Trophoblast cell (in vitro differentiated cells and primary cell): ENCODE data around the gene EME1.
"Not testable (repeated sequence)": the region's sequence is repeated elsewhere in the genome, so short reads cannot be mapped to it uniquely, and the experiment has no call there.

Experiments
- DNase-seq, 2 donors: peaks; one replicate each; pipeline ENCODE4 v3.0.0-alpha.2; 2016
- H2AFZ ChIP-seq: 2 replicates; pipeline ENCODE4 v1.6.1; 2013; ENCODE audit warnings: low read length, moderate library complexity, mild to moderate bottlenecking; ENCODE audit not compliant: insufficient read depth, poor library complexity
- H2AK5ac ChIP-seq: 2 replicates; pipeline ENCODE4 v1.6.1; 2013; ENCODE audit warnings: mild to moderate bottlenecking, low read length
- H2BK120ac ChIP-seq: 2 replicates; pipeline ENCODE4 v1.6.1; 2013; ENCODE audit warnings: low read length, mild to moderate bottlenecking, moderate library complexity; ENCODE audit not compliant: insufficient read depth, poor library complexity
- H2BK12ac ChIP-seq: 2 replicates; pipeline ENCODE4 v1.6.1; 2013; ENCODE audit warnings: mild to moderate bottlenecking, low read length, moderate library complexity
- H2BK5ac ChIP-seq: 2 replicates; pipeline ENCODE4 v1.6.1; 2013; ENCODE audit warnings: low read length, low read depth, moderate library complexity, mild to moderate bottlenecking; ENCODE audit not compliant: poor library complexity
- H3K14ac ChIP-seq: 2 replicates; pipeline ENCODE4 v1.6.1; 2013; ENCODE audit warnings: mild to moderate bottlenecking, low read length
- H3K18ac ChIP-seq: 2 replicates; pipeline ENCODE4 v1.6.1; 2013; ENCODE audit warnings: mild to moderate bottlenecking, low read length
- H3K23ac ChIP-seq: 2 replicates; pipeline ENCODE4 v1.6.1; 2013; ENCODE audit warnings: low read length
- H3K27ac ChIP-seq: 2 replicates; pipeline ENCODE4 v1.5.1; 2013; ENCODE audit warnings: low read depth, mild to moderate bottlenecking, inconsistent platforms, low read length, moderate library complexity
- H3K27me3 ChIP-seq: 2 replicates; pipeline ENCODE4 v1.6.1; 2013; ENCODE audit warnings: inconsistent platforms, mild to moderate bottlenecking, low read length, moderate library complexity; ENCODE audit not compliant: insufficient read depth
- H3K36me3 ChIP-seq, 2 experiments: 1 replicate in 1 of 2; 2 replicates in 1 of 2; pipeline ENCODE4 v1.6.1; 2013; ENCODE audit warnings: low read length in 2 of 2, mild to moderate bottlenecking in 2 of 2, moderate library complexity in 1 of 2; ENCODE audit not compliant: insufficient read depth in 2 of 2, control insufficient read depth in 1 of 2
- H3K4ac ChIP-seq: 2 replicates; pipeline ENCODE4 v1.6.1; 2013; ENCODE audit warnings: low read depth, mild to moderate bottlenecking, low read length, moderate library complexity
- H3K4me1 ChIP-seq, 2 experiments: 1 replicate in 1 of 2; 2 replicates in 1 of 2; pipeline ENCODE4 v1.6.1; 2013; ENCODE audit warnings: low read length in 2 of 2, mild to moderate bottlenecking in 2 of 2, moderate library complexity in 1 of 2; ENCODE audit not compliant: insufficient read depth in 2 of 2, control insufficient read depth in 1 of 2
- H3K4me2 ChIP-seq: 2 replicates; pipeline ENCODE4 v1.6.1; 2013; ENCODE audit warnings: inconsistent platforms, mild to moderate bottlenecking, low read length, moderate library complexity
- H3K4me3 ChIP-seq: 2 replicates; pipeline ENCODE4 v1.5.1; 2013; ENCODE audit warnings: mild to moderate bottlenecking, low read depth, low read length, inconsistent platforms
- H3K79me1 ChIP-seq: one replicate; pipeline ENCODE4 v1.6.1; 2013; ENCODE audit warnings: low read length
- H3K79me2 ChIP-seq: 2 replicates; pipeline ENCODE4 v1.6.1; 2013; ENCODE audit warnings: low read length, mild to moderate bottlenecking; ENCODE audit not compliant: control insufficient read depth, insufficient read depth, poor library complexity
- H3K9ac ChIP-seq: 2 replicates; pipeline ENCODE4 v1.6.1; 2013; ENCODE audit warnings: mild to moderate bottlenecking, low read length
- H3K9me3 ChIP-seq: 2 replicates; pipeline ENCODE4 v1.6.1; 2013; ENCODE audit warnings: low read depth, mild to moderate bottlenecking, control low read depth, inconsistent platforms, low read length; ENCODE audit not compliant: insufficient read depth
- H4K12ac ChIP-seq: 2 replicates; pipeline ENCODE4 v1.6.1; 2013; ENCODE audit warnings: low read depth, mild to moderate bottlenecking, low read length, moderate library complexity
- H4K8ac ChIP-seq: 2 replicates; pipeline ENCODE4 v1.6.1; 2013; ENCODE audit warnings: low read depth, mild to moderate bottlenecking, low read length, moderate library complexity
- H4K91ac ChIP-seq: one replicate; pipeline ENCODE4 v1.6.1; 2013; ENCODE audit warnings: low read depth, mild to moderate bottlenecking, low read length, moderate library complexity
- WGBS: extraction: QIAGEN DNeasy Blood & Tissue Kit; methylation state at CpG from one replicate; pipeline ENCODE4 v1.1.7; 2013; ENCODE audit warnings: missing lambda C conversion rate; ENCODE audit not compliant: insufficient read length, insufficient coverage; ENCODE audit errors: extremely low coverage; 5-methylcytosine and 5-hydroxymethylcytosine counted together

The EME1 gene

GRCh38 chr17:50397919-50398285, 24.9 kb downstream of the EME1 start:
- peaks cover 9% of the 10 kb centered on the region for H3K79me1 ChIP-seq
- H2BK120ac ChIP-seq, result no peak overlapping the region
- H3K4me1 ChIP-seq, result peaks cover 2 to 16% of the 10 kb centered on the region in 2 experiments
- peaks cover 3% of the 10 kb centered on the region for H3K9me3 ChIP-seq
- peak overlapping the region; percentile 82 for H3K4me2 ChIP-seq
- H3K14ac ChIP-seq, result no peak overlapping the region
- no CpG with 5 or more reads among the region's 9 CpGs for WGBS
- DNase-seq, result no peak
- no peak overlapping the region for H3K27ac ChIP-seq
- H3K4ac ChIP-seq, result no peak overlapping the region
- H2AK5ac ChIP-seq, result no peak overlapping the region
- no peak overlapping the region for H3K4me3 ChIP-seq
- H2BK5ac ChIP-seq, result no peak overlapping the region
- H4K91ac ChIP-seq, result no peak overlapping the region
- H3K79me2 ChIP-seq, result peaks cover 15% of the 10 kb centered on the region
- no peaks in the 10 kb centered on the region for H3K27me3 ChIP-seq
- H2AFZ ChIP-seq, result peak overlapping the region; percentile 27
- H4K8ac ChIP-seq, result peak overlapping the region; percentile 11
- H2BK12ac ChIP-seq, result peak overlapping the region; percentile 51
- H3K36me3 ChIP-seq, result peaks cover 13 to 24% of the 10 kb centered on the region in 2 experiments
- peak overlapping the region; percentile 29 for H3K9ac ChIP-seq
- H3K18ac ChIP-seq, result peak overlapping the region; percentile 1
- H3K23ac ChIP-seq, result no peak overlapping the region
- H4K12ac ChIP-seq, result peak overlapping the region; percentile 20

GRCh38 chr17:50398672-50399071, 25.6 kb downstream of the EME1 start:
- H3K79me1 ChIP-seq, H3K23ac ChIP-seq, H4K8ac ChIP-seq, H3K27ac ChIP-seq, H3K9ac ChIP-seq, H2BK5ac ChIP-seq, H3K27me3 ChIP-seq, H3K4me3 ChIP-seq, H4K12ac ChIP-seq, H2AK5ac ChIP-seq, H2BK120ac ChIP-seq, H3K14ac ChIP-seq, H4K91ac ChIP-seq, H3K9me3 ChIP-seq, H3K4ac ChIP-seq, H3K18ac ChIP-seq, H3K4me2 ChIP-seq, DNase-seq, H2BK12ac ChIP-seq, H2AFZ ChIP-seq: not testable (repeated sequence)
- no CpG with 5 or more reads among the region's 3 CpGs for WGBS
- peaks cover 7 to 17% of the 10 kb centered on the region in 2 experiments for H3K36me3 ChIP-seq
- peaks cover 15% of the 10 kb centered on the region for H3K79me2 ChIP-seq
- peaks cover 2 to 16% of the 10 kb centered on the region in 2 experiments for H3K4me1 ChIP-seq

GRCh38 chr17:50399591-50399990, 26.6 kb downstream of the EME1 start:
- H2AK5ac ChIP-seq, H3K14ac ChIP-seq, H3K27me3 ChIP-seq, H2BK120ac ChIP-seq, H3K9me3 ChIP-seq, DNase-seq, H3K27ac ChIP-seq, H3K36me3 ChIP-seq, H3K18ac ChIP-seq, H2BK5ac ChIP-seq, H3K4ac ChIP-seq, H4K8ac ChIP-seq, H3K9ac ChIP-seq, H4K12ac ChIP-seq, H4K91ac ChIP-seq, H2AFZ ChIP-seq, H3K4me2 ChIP-seq, H3K4me3 ChIP-seq, H3K79me1 ChIP-seq, H2BK12ac ChIP-seq, H3K23ac ChIP-seq: not testable (repeated sequence)
- peaks cover 15% of the 10 kb centered on the region for H3K79me2 ChIP-seq
- no CpG with 5 or more reads among the region's 8 CpGs for WGBS
- H3K4me1 ChIP-seq, result peaks cover 2 to 16% of the 10 kb centered on the region in 2 experiments

GRCh38 chr17:50405351-50405750, 32.3 kb downstream of the EME1 start:
- no CpG with 5 or more reads among the region's 4 CpGs for WGBS
- H3K27me3 ChIP-seq, H2AFZ ChIP-seq, H2BK5ac ChIP-seq, H3K79me1 ChIP-seq, H3K4ac ChIP-seq, H3K4me2 ChIP-seq, H2BK120ac ChIP-seq, H3K14ac ChIP-seq, H3K79me2 ChIP-seq, H3K27ac ChIP-seq, H3K4me1 ChIP-seq, H3K36me3 ChIP-seq, H4K91ac ChIP-seq, H2AK5ac ChIP-seq, DNase-seq, H3K9me3 ChIP-seq, H3K9ac ChIP-seq, H2BK12ac ChIP-seq, H3K23ac ChIP-seq, H3K18ac ChIP-seq, H4K8ac ChIP-seq, H3K4me3 ChIP-seq, H4K12ac ChIP-seq: not testable (repeated sequence)
